A673 (cell line): Measurements from ENCODE around the gene DNAH2. TPM values are rescaled to one million over a fixed set of nuclear protein-coding genes. Genes with fewer than 3 reads are reported as not detected.
"Not testable (repeated sequence)": the region's sequence is repeated elsewhere in the genome, so short reads cannot be mapped to it uniquely, and the experiment has no call there.

Experiments used
- BruUV-seq: library from RNA; stranded (reverse); fragments of 400-500 nt; replicated peaks from 2 replicates; lab custom pipeline; 2021; lab: Mats Ljungman, UMichigan
- CTCF ChIA-PET: fragments of 300-600 bp; sonication (Branson Sonifier 250); formaldehyde crosslinking; loops from one replicate; lab custom pipeline; 2022; ENCODE audit warnings: antibody characterized with exemption; lab: Charles Lee
- POLR2A ChIA-PET: fragments of 300-600 bp; sonication (Branson Sonifier 250); formaldehyde crosslinking; loops from one replicate; lab custom pipeline; 2022; ENCODE audit warnings: antibody characterized with exemption; ENCODE audit not compliant: low non-redundant PET; lab: Charles Lee
- DNase-seq: peaks from one replicate; pipeline ENCODE4 v3.0.0-alpha.2; 2015; ENCODE audit warnings: low spot score
- H3K27ac ChIP-seq: fragments of 200-600 bp; sonication (generic); 2 replicates; pipeline ENCODE4 v1.5.1; 2016; ENCODE audit warnings: mixed run types, low read depth, mild to moderate bottlenecking, mixed read lengths, antibody characterized with exemption, low read length; ENCODE audit not compliant: poor library complexity, severe bottlenecking
- H3K27me3 ChIP-seq: fragments of 200-600 bp; sonication (generic); replicated peaks from 2 replicates; pipeline ENCODE4 v1.6.1; 2017; ENCODE audit warnings: mixed run types, low read depth, mild to moderate bottlenecking, mixed read lengths, antibody characterized with exemption, low read length; ENCODE audit not compliant: insufficient read depth, poor library complexity
- H3K36me3 ChIP-seq: fragments of 200-600 bp; sonication (generic); 2 replicates; pipeline ENCODE4 v1.6.1; 2016; ENCODE audit warnings: mixed run types, mild to moderate bottlenecking, mixed read lengths, antibody characterized with exemption, low read length; ENCODE audit not compliant: insufficient read depth, poor library complexity, severe bottlenecking
- H3K4me1 ChIP-seq: fragments of 200-600 bp; sonication (generic); 2 replicates; pipeline ENCODE4 v1.6.1; 2017; ENCODE audit warnings: mixed run types, mild to moderate bottlenecking, mixed read lengths, antibody characterized with exemption, low read length; ENCODE audit not compliant: insufficient read depth, poor library complexity, severe bottlenecking
- H3K4me3 ChIP-seq: fragments of 200-600 bp; sonication (generic); 2 replicates; pipeline ENCODE4 v1.5.1; 2016; ENCODE audit warnings: low read depth, mixed run types, mild to moderate bottlenecking, mixed read lengths, low read length; ENCODE audit not compliant: poor library complexity, severe bottlenecking
- H3K9me3 ChIP-seq: fragments of 200-600 bp; sonication (generic); 2 replicates; pipeline ENCODE4 v1.6.1; 2016; ENCODE audit warnings: mixed run types, low read depth, mild to moderate bottlenecking, mixed read lengths, antibody characterized with exemption, low read length; ENCODE audit not compliant: poor library complexity, severe bottlenecking
- CTCF ChIP-seq: fragments of 300-800, 200-600 bp; sonication (generic); conservative IDR thresholded peaks from 2 replicates; pipeline ENCODE4 v1.5.1; 2017; ENCODE audit warnings: low read depth, mild to moderate bottlenecking, antibody characterized with exemption, low read length, moderate library complexity, mixed read lengths
- EZH2 ChIP-seq: fragments of 200-600 bp; sonication (generic); IDR thresholded peaks from 2 replicates; pipeline ENCODE4 v1.6.1; 2017; ENCODE audit warnings: borderline replicate concordance, low read depth, mild to moderate bottlenecking, mixed read lengths, antibody characterized with exemption, low read length; ENCODE audit not compliant: poor library complexity, severe bottlenecking
- intact Hi-C: fragments of 100-400 bp; cut with micrococcal nuclease; formaldehyde crosslinking; loops from one replicate; pipeline ENCODE4 v1.10.0; 2022; ENCODE audit not compliant: unreplicated experiment
- total RNA-seq: library from RNA; stranded (reverse); gene quantifications from 2 replicates; pipeline ENCODE4 v1.2.3, GENCODE V29; 2021

The DNAH2 gene
- total RNA-seq, 1 experiment from 2014 or later: 0.15 TPM

- H3K9me3 ChIP-seq: no peaks in the 10 kb centered on the region
- DNase-seq: no peak
- H3K4me3 ChIP-seq: no peak overlapping the region
- CTCF ChIA-PET: no interaction called here
- no peaks in the 10 kb centered on the region for H3K36me3 ChIP-seq
- no peaks in the 10 kb centered on the region for H3K27me3 ChIP-seq
- intact Hi-C loops: no loop called here
- POLR2A ChIA-PET: no interaction called here
- H3K27ac ChIP-seq: no peak overlapping the region
- no TSS peak for BruUV-seq
- H3K4me1 ChIP-seq: no peaks in the 10 kb centered on the region
- TF ChIP-seq CTCF (no peak), EZH2 (no peak)
Measured at GRCh38 chr17:7807206-7807605, 89.7 kb downstream of the DNAH2 start.

- H3K27me3 ChIP-seq: no peaks in the 10 kb centered on the region
- DNase-seq: no peak
- H3K9me3 ChIP-seq: no peaks in the 10 kb centered on the region
- ChIA-PET POLR2A (no interaction called here), CTCF (no interaction called here)
- H3K27ac ChIP-seq: no peak overlapping the region
- TF ChIP-seq EZH2 (no peak), CTCF (no peak)
- no TSS peak for BruUV-seq
- intact Hi-C loops: no loop called here
- no peak overlapping the region for H3K4me3 ChIP-seq
- no peaks in the 10 kb centered on the region for H3K36me3 ChIP-seq
- H3K4me1 ChIP-seq: no peaks in the 10 kb centered on the region
Measured at GRCh38 chr17:7809086-7809790, 91.7 kb downstream of the DNAH2 start.

- H3K4me3 ChIP-seq, BruUV-seq, CTCF ChIA-PET: not testable (repeated sequence)
Measured at GRCh38 chr17:7809791-7810343, 92.3 kb downstream of the DNAH2 start.

GRCh38 chr17:7811251-7811650 lies 93.7 kb downstream of the DNAH2 start:
- ChIA-PET CTCF (no interaction called here), POLR2A (no interaction called here)
- no peak overlapping the region for H3K4me3 ChIP-seq
- TF ChIP-seq CTCF: no peak
- TF ChIP-seq EZH2: no peak
- no peaks in the 10 kb centered on the region for H3K4me1 ChIP-seq
- no peaks in the 10 kb centered on the region for H3K27me3 ChIP-seq
- no TSS peak for BruUV-seq
- intact Hi-C loops: no loop called here
- DNase-seq: no peak
- H3K27ac ChIP-seq: no peak overlapping the region
- H3K36me3 ChIP-seq: no peaks in the 10 kb centered on the region
- H3K9me3 ChIP-seq: no peaks in the 10 kb centered on the region

More at GRCh38 chr17:7809791-7810343, 92.3 kb downstream of the DNAH2 start:
- H3K9me3 ChIP-seq, intact Hi-C loops, H3K36me3 ChIP-seq, H3K27ac ChIP-seq, DNase-seq, POLR2A ChIA-PET, H3K4me1 ChIP-seq, H3K27me3 ChIP-seq: not testable (repeated sequence)
